Caco-2 (cell line): ENCODE results near the gene PELI2. TPM values are rescaled to one million over a fixed set of nuclear protein-coding genes. Genes with fewer than 3 reads are reported as not detected.

Experiments used
- BruUV-seq: library from RNA; stranded (reverse); fragments of 400-500 nt; replicated peaks from 2 replicates; lab custom pipeline; 2021; lab: Mats Ljungman, UMichigan
- CTCF ChIA-PET: fragments of 300-600 bp; sonication (Branson Sonifier 250); formaldehyde crosslinking; loops from one replicate; lab custom pipeline; 2022; ENCODE audit warnings: antibody characterized with exemption; lab: Charles Lee
- POLR2A ChIA-PET: fragments of 300-600 bp; sonication (Branson Sonifier 250); formaldehyde crosslinking; loops from one replicate; lab custom pipeline; 2022; ENCODE audit warnings: antibody characterized with exemption; lab: Charles Lee
- DNase-seq, 2 experiments: peaks; one replicate each; pipeline versions ENCODE4 v3.0.0 to v3.0.0-alpha.2; 2020 to 2022
- H3K27me3 ChIP-seq: replicated peaks from 2 replicates; pipeline ENCODE4 v1.6.0; 2011; ENCODE audit warnings: low read length; ENCODE audit not compliant: control insufficient read depth, insufficient read depth
- H3K36me3 ChIP-seq: 2 replicates; pipeline ENCODE4 v1.5.1; 2011; ENCODE audit warnings: low read length; ENCODE audit not compliant: control insufficient read depth, insufficient read depth
- H3K4me1 ChIP-seq: fragments of 250-450 bp; sonication (Bioruptor Pico); 2 replicates; pipeline ENCODE4 v1.5.1; 2020; ENCODE audit warnings: mild to moderate bottlenecking
- H3K4me3 ChIP-seq: 2 replicates; pipeline ENCODE4 v1.5.1; 2011; ENCODE audit warnings: low read depth, mild to moderate bottlenecking, control low read depth, low read length
- H3K9me3 ChIP-seq: fragments of 250-450 bp; sonication (Bioruptor Pico); 2 replicates; pipeline ENCODE4 v1.5.1; 2020; ENCODE audit warnings: mild to moderate bottlenecking, moderate library complexity
- H3K27ac Mint-ChIP-seq: one replicate; pipeline ENCODE4 v1.8.0; 2022; ENCODE audit warnings: mixed read lengths; ENCODE audit not compliant: unreplicated experiment
- H3K27me3 Mint-ChIP-seq: one replicate; pipeline ENCODE4 v1.8.0; 2022; ENCODE audit warnings: mixed read lengths; ENCODE audit not compliant: insufficient read depth, unreplicated experiment
- H3K36me3 Mint-ChIP-seq: one replicate; pipeline ENCODE4 v1.8.0; 2022; ENCODE audit warnings: mild to moderate bottlenecking, mixed read lengths; ENCODE audit not compliant: insufficient read depth, unreplicated experiment
- H3K4me1 Mint-ChIP-seq: one replicate; pipeline ENCODE4 v1.8.0; 2022; ENCODE audit warnings: low read depth, mixed read lengths; ENCODE audit not compliant: unreplicated experiment
- H3K4me3 Mint-ChIP-seq: one replicate; pipeline ENCODE4 v1.8.0; 2022; ENCODE audit warnings: mild to moderate bottlenecking, moderate library complexity, mixed read lengths; ENCODE audit not compliant: unreplicated experiment
- H3K9me3 Mint-ChIP-seq: one replicate; pipeline ENCODE4 v1.8.0; 2022; ENCODE audit warnings: mixed read lengths; ENCODE audit not compliant: unreplicated experiment
- CTCF ChIP-seq, 2 experiments: fragments of 200-600 bp in 1 of 2; IDR thresholded peaks; 1 replicate in 1 of 2; 2 replicates in 1 of 2; pipeline versions ENCODE4 v1.5.1 to v1.8.0; 2011 to 2022; ENCODE audit warnings: antibody characterized with exemption in 1 of 2, control low read depth in 1 of 2, inconsistent platforms in 1 of 2, low read depth in 1 of 2, low read length in 1 of 2, mild to moderate bottlenecking in 1 of 2, moderate library complexity in 1 of 2; ENCODE audit not compliant: insufficient read depth in 1 of 2, severe bottlenecking in 1 of 2, unreplicated experiment in 1 of 2
- intact Hi-C: fragments of 100-400 bp; cut with micrococcal nuclease; formaldehyde crosslinking; loops from one replicate; pipeline ENCODE4 v1.10.0; 2022; ENCODE audit not compliant: unreplicated experiment
- total RNA-seq: library from RNA; stranded (reverse); gene quantifications from 2 replicates; pipeline ENCODE4 v1.2.3, GENCODE V29; 2022

PELI2 gene
- total RNA-seq, 1 experiment from 2014 or later = 8.5 TPM

GRCh38 chr14:56216626-56217379 lies 98.6 kb downstream of the PELI2 start:
- no peak for DNase-seq
- Histone ChIP-seq H3K36me3 (no peaks in the 10 kb centered on the region), H3K27me3 (no peaks in the 10 kb centered on the region), H3K4me1 (no peaks in the 10 kb centered on the region), H3K9me3 (no peaks in the 10 kb centered on the region), H3K4me3 (no peak overlapping the region)
- no peaks in the 10 kb centered on the region for H3K4me1 Mint-ChIP-seq
- H3K4me3 Mint-ChIP-seq = no peak overlapping the region
- ChIA-PET CTCF (no interaction called here), POLR2A (no interaction called here)
- no peak for TF ChIP-seq CTCF (IDR thresholded peaks at IDR 0.05; ENCODE audit: insufficient read depth in 1 of 2, low read depth in 1 of 2, low read length in 1 of 2, severe bottlenecking in 1 of 2, unreplicated experiment in 1 of 2)
- H3K9me3 Mint-ChIP-seq = no peaks in the 10 kb centered on the region
- H3K36me3 Mint-ChIP-seq = no peaks in the 10 kb centered on the region
- intact Hi-C loops = no loop called here
- BruUV-seq = no TSS peak
- no peak overlapping the region for H3K27ac Mint-ChIP-seq
- no peaks in the 10 kb centered on the region for H3K27me3 Mint-ChIP-seq

- no peak for DNase-seq
- H3K36me3 Mint-ChIP-seq = no peaks in the 10 kb centered on the region
- no peak overlapping the region for H3K4me3 Mint-ChIP-seq
- CTCF ChIA-PET = no interaction called here
- no peak overlapping the region for H3K4me3 ChIP-seq
- H3K27me3 ChIP-seq = no peaks in the 10 kb centered on the region
- no peak for TF ChIP-seq CTCF (IDR thresholded peaks at IDR 0.05; ENCODE audit: insufficient read depth in 1 of 2, low read depth in 1 of 2, low read length in 1 of 2, severe bottlenecking in 1 of 2, unreplicated experiment in 1 of 2)
- no peaks in the 10 kb centered on the region for H3K36me3 ChIP-seq
- POLR2A ChIA-PET = no interaction called here
- intact Hi-C loops = no loop called here
- no peaks in the 10 kb centered on the region for H3K4me1 ChIP-seq
- H3K4me1 Mint-ChIP-seq = no peaks in the 10 kb centered on the region
- no TSS peak for BruUV-seq
- H3K27me3 Mint-ChIP-seq = no peaks in the 10 kb centered on the region
- no peaks in the 10 kb centered on the region for H3K9me3 ChIP-seq
- H3K9me3 Mint-ChIP-seq = no peaks in the 10 kb centered on the region
- no peak overlapping the region for H3K27ac Mint-ChIP-seq
Measured at GRCh38 chr14:56217380-56218045, 99.3 kb downstream of the PELI2 start.

- H3K36me3 ChIP-seq = no peaks in the 10 kb centered on the region
- Mint-ChIP-seq H3K27me3 (no peaks in the 10 kb centered on the region), H3K36me3 (peaks cover 3% of the 10 kb centered on the region), H3K4me3 (no peak overlapping the region), H3K9me3 (no peaks in the 10 kb centered on the region), H3K4me1 (peaks cover 11% of the 10 kb centered on the region), H3K27ac (no peak overlapping the region)
- H3K9me3 ChIP-seq = no peaks in the 10 kb centered on the region
- H3K4me1 ChIP-seq = peaks cover 15% of the 10 kb centered on the region
- DNase-seq = no peak
- H3K27me3 ChIP-seq = no peaks in the 10 kb centered on the region
- TF ChIP-seq CTCF (IDR thresholded peaks at IDR 0.05; ENCODE audit: insufficient read depth in 1 of 2, low read depth in 1 of 2, low read length in 1 of 2, severe bottlenecking in 1 of 2, unreplicated experiment in 1 of 2) = no peak
- ChIA-PET POLR2A (no interaction called here), CTCF (no interaction called here)
- intact Hi-C loops = no loop called here
- BruUV-seq = no TSS peak
- H3K4me3 ChIP-seq = no peak overlapping the region
Measured at GRCh38 chr14:56219666-56220413, 101.6 kb downstream of the PELI2 start.
